GM15510 (cell line): ENCODE measurements around the gene KCNAB2.

ENCODE experiments used
- POLR2A ChIP-seq: IDR thresholded peaks from 3 replicates; pipeline ENCODE4 v1.6.1; 2011; ENCODE audit warnings: borderline replicate concordance; ENCODE audit not compliant: insufficient read length; ENCODE audit errors: extremely low read depth

KCNAB2 gene

GRCh38 chr1:6053206-6053546 lies 7.5 kb downstream of the KCNAB2 start:
- no peak for TF ChIP-seq POLR2A

GRCh38 chr1:6054596-6054995 lies 8.9 kb downstream of the KCNAB2 start:
- no peak for TF ChIP-seq POLR2A

DNA sequence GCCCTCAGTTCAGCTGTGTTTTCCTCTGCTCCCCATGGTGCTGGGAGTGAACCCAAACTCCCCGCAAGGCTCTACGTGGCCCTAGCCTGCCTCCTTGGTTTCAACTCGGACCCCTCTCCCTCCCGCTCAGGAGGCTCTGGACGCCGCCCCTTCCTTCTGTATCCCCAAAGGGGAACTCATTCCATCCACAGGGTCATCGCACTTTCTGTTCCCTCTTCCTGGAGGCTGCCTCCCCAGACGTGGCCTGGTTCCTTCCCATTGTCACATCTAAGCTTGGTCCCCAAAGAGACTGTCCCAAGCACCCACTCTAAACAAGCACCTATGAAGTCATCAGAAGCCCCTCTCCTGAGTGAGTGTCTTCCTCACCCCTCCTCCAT lies 10.9 kb downstream of the KCNAB2 start:
- no peak for TF ChIP-seq POLR2A

DNA sequence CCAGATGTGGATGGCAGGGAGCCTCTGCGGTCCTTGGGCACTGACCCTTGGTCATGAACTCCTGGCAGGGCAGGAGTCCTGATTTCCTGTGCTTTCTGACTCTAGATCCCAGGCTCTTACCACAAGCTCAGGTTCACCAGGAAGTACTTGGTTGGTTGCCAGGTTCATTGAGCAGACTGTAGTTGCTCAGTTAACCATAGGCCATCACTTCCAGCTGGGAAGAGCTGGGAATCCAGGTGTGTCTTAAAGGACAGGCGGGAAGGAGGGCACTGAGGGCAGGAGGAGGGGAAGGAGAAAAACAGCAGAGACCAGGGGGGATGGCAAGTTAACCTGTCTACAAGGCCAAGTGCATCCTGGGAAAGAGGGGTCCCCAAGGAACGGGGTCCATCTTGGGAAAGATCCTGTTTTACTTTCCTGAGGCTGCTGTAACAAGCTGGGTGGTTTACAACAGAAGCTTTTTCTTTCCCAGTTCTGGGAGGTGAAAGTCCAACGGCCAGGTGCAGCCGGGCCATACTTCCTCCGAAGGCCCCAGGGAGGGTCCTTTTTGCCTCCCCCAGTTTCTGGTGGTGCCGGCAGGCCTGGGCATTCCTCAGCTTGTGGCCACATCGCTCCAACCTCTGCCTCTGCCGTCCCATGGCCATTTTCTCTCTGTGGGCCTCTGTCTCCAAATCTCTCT lies 11.6 kb downstream of the KCNAB2 start:
- TF ChIP-seq POLR2A = no peak

DNA sequence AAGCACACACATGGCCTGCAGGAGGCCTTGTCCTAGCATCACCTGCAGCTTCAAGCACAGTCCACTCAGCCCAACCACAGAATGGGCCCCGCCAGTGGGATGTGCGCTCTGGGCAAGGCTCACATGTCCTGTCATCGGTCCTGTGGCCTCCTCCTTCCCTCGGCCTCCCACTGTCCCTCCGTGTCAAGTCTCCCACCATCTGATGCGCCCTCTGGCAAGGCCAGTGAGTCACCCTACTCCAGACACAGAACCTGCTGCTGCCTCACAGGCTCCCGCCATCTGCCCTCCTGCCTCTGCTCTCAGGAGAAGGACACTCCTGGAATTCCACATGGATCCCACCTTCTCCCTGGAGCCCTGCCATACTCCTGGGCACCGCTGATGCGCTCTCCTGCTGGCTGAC lies 14.2 kb downstream of the KCNAB2 start:
- TF ChIP-seq POLR2A = no peak

DNA sequence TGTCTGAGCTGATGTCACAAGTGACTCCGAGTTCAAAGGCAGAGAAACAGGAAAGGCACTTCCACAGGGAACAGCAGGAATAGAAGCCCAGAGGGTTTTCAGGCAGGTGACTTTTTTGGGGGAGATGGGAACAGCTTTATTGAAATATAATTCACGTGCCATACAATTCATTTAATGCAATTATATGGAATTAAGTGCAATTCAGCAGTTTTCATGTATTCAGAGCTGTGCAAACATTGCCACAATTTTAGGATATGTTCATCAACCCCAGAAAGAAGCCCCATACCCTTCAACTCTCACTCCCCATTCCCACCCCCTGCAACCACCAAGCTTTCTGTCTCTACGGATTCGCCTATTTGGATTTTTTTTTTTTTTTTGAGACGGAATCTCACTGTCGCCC lies 17.0 kb downstream of the KCNAB2 start:
- TF ChIP-seq POLR2A = no peak

GRCh38 chr1:6065093-6065858 lies 19.6 kb downstream of the KCNAB2 start:
- TF ChIP-seq POLR2A = no peak

DNA sequence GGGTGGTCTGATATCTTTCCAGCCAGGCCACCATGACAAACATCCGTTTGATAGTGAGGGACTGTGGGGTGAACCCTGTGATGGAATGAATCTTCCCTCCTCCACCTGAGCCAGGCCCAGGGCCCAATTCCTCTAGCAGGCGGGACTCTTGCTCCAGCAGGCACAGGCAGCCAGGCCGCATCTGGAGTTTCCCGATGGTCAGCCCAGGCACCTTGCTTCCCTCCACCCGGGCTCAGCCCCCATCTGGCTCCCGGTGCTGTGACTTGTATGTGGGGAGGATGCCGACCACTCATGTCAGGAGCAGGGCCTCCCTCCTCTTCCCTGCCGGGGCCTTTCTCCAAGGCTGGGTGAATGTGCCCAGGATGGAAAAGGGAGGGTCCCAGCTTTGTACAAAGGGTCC lies 21.0 kb downstream of the KCNAB2 start:
- no peak for TF ChIP-seq POLR2A

GRCh38 chr1:6068073-6068472 lies 22.4 kb downstream of the KCNAB2 start:
- no peak for TF ChIP-seq POLR2A

DNA sequence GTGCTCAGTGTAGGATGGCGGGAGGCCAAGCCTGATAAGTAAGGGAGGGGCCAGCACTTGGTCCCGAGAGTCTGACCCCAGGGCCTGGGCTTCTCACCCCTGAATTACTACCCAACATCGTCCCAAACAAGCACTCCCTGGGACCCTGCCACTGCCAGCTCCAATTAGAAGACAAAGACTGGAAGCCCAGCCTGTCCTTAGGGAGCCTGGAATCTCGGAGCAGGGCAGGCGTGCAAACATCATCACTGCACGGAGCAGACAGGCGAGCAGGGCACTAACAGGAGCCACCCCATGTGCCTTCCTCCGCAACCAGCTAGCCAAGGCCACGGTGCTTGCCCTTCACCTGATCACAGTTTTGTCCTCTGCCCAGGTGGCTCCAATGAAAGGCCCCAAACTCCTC lies 23.2 kb downstream of the KCNAB2 start:
- TF ChIP-seq POLR2A = no peak

DNA sequence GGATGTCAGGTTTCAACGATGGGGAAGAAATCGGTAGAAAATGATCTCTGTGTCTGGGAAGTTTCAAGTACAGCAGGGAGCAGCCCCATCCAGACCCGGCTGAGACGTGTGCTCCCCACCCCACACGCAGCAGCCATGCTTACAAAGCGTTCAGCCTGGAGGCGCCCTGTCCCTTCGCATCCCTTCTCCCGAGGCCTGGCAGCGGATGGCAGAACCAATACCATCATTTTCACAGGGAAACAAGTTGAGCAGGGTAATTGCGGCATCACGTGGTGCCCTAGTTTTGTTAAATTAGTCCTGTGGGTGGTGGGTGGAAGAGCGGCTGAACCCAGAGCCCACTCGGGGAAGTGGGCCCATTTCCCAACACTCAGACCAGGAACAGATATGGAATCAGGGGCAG lies 23.9 kb downstream of the KCNAB2 start:
- TF ChIP-seq POLR2A = no peak

- TF ChIP-seq POLR2A = no peak
Observed at GRCh38 chr1:6070450-6070974, 24.8 kb downstream of the KCNAB2 start.

- no peak for TF ChIP-seq POLR2A
Observed at GRCh38 chr1:6071219-6071618, 25.5 kb downstream of the KCNAB2 start.

DNA sequence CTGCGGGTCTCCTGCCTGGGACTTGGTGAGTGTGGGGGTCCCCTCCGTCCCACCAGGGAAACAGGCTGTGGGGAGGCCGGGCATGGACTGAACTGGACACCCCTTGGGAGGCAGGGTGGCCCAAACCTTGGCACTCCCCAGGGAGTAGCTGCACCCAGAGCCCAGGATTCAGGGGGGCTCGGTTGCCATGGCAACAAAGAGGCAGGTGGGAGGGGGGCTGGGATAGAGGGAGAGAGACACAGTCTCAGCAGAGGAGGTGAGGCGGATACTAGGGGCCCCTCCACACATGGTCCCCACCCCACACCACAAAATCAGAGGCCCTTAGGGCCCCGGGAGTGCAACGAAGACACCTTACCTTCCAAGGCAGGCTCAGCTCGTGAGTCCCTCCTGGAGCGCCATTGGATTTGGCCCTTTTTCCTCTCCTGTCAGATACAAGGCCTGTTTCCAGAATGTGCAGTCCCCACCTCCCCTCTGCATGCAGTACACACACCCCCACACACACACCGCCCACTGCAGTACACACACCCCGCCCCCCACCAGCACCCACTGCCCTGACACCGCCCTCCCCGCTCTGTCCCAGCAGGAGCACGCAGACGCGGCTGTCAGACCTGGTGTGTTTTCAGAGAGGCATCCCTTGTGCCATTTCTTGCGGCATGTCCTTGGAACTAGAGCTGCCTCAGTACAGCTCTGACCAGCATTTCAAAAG lies 27.2 kb downstream of the KCNAB2 start:
- TF ChIP-seq POLR2A = no peak

DNA sequence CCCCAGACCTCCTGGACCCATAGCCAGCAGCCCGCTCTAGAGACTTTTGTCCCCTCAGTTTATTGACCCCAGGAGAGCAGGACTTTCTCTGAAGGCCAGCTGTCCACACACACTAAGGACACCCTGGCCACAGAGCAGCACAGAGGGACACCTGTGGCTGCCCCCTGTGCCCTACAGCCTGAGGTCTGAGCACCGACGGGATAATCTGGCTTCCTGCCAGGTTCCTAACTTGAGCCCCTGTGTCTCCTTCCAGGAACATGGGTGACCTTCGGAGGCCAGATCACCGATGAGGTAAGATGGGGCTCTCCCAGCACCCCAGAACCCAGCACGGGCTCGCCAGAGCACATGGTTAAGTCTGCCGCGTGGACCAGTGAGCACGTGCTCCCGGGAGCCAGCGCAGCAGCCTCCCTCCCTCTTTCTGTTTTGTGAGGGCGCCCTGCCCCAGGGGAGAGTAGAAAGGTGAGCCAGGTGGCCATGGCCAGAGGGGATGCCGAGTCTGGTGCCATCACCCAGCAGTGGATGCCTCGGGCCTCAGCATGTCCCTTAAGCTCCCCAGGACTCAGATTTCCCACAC lies 27.9 kb downstream of the KCNAB2 start:
- no peak for TF ChIP-seq POLR2A
